ENCODE measurements around the gene DUSP1. TPM values are rescaled to one million over a fixed set of nuclear protein-coding genes. Genes with fewer than 3 reads are reported as not detected.

The DUSP1 gene
- total and polyA plus RNA-seq, 10 donors = 46.0 to 818 (median 239) TPM

DNA sequence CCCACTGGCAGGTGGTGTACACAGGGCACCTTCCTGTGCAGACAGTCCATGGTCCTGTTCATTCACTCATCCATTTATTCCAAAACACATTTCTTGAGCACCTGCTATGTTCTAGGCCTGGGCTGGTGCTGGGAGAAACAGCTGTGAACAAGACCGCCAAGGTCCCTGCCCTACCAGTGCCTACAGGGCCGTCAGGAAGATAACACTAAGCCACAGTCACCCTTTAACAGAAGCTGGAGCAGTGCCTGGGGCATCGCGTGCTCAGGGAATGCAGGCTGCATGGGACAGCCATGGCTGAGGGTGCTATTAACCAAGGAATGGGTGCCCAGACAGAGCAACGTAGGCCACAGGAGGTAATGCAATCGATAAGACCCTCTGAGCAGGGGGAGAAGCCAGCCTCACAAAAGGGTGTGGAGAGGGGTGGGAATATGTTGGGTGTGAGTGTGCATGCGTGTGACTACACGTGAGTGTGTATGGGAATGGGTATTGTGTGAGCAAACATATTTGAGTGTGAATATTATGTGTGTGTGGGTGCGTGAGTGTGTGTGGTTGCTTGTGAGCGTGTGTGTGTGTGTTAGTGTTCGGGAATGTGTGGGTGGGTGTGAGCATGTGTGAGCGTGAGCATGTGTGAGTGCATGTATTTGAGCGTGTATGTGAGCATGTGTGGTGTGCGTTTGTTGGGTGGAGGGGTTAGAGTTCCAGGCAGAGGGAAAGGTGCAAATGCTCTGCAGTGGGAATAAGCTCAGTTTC is 19.1 kb downstream of the DUSP1 start:
- Histone ChIP-seq H3K27ac (peak overlapping the region in 1 of 8 donors; percentile 46), H3K36me3 (no peaks in the 10 kb centered on the region), H3K9me3 (peaks cover 0 to 8% (median 0%) of the 10 kb centered on the region in 8 donors), H3K4me1 (peaks cover 0 to 33% (median 17%) of the 10 kb centered on the region in 6 donors), H3K4me3 (no peak overlapping the region), H3K27me3 (replicated peaks in 1 of 7) (no peaks in the 10 kb centered on the region)
- intact Hi-C loops (cut with DNase I; ENCODE audit: low total_unique reads) = no loop called here
- WGBS, 5 donors = 82 to 88% (median 85%) methylated on average over 14 of the region's 14 CpGs
- peak; percentile 29 for DNase-seq
- TF ChIP-seq POLR2A (IDR thresholded peaks at IDR 0.05) (no peak), POLR2AphosphoS5 (IDR thresholded peaks at IDR 0.05) (no peak)
- TF ChIP-seq, protein P1, sequence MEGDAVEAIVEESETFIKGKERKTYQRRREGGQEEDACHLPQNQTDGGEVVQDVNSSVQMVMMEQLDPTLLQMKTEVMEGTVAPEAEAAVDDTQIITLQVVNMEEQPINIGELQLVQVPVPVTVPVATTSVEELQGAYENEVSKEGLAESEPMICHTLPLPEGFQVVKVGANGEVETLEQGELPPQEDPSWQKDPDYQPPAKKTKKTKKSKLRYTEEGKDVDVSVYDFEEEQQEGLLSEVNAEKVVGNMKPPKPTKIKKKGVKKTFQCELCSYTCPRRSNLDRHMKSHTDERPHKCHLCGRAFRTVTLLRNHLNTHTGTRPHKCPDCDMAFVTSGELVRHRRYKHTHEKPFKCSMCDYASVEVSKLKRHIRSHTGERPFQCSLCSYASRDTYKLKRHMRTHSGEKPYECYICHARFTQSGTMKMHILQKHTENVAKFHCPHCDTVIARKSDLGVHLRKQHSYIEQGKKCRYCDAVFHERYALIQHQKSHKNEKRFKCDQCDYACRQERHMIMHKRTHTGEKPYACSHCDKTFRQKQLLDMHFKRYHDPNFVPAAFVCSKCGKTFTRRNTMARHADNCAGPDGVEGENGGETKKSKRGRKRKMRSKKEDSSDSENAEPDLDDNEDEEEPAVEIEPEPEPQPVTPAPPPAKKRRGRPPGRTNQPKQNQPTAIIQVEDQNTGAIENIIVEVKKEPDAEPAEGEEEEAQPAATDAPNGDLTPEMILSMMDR (IDR thresholded peaks at IDR 0.05 in 8 of 11, conservative IDR thresholded peaks at IDR 0.05 in 3 of 11) = no peak

- WGBS, 5 donors = 65 to 77% (median 73%) methylated on average over 19 of the region's 19 CpGs
- no peak overlapping the region for H3K4me3 ChIP-seq
- H3K27ac ChIP-seq = peak overlapping the region in 7 of 8 donors; percentile 36 to 70 (median 58)
Observed at GRCh38 chr5:172749881-172750633, 20.9 kb downstream of the DUSP1 start.

GRCh38 chr5:172749076-172749475 is 21.9 kb downstream of the DUSP1 start:
- peak; percentile 46 for DNase-seq
- TF ChIP-seq POLR2A (IDR thresholded peaks at IDR 0.05) = no peak
- TF ChIP-seq POLR2AphosphoS5 (IDR thresholded peaks at IDR 0.05) = no peak
- TF ChIP-seq, protein P1 (IDR thresholded peaks at IDR 0.05 in 8 of 11, conservative IDR thresholded peaks at IDR 0.05 in 3 of 11) = no peak
- H3K27ac ChIP-seq = peak overlapping the region in 7 of 8 donors; percentile 35 to 70 (median 58)
- intact Hi-C loops (cut with DNase I; ENCODE audit: low total_unique reads) = no loop called here
- H3K27me3 ChIP-seq (replicated peaks in 1 of 7) = no peaks in the 10 kb centered on the region
- H3K4me1 ChIP-seq = peaks cover 0 to 40% (median 23%) of the 10 kb centered on the region in 6 donors
- peaks cover 0 to 8% (median 0%) of the 10 kb centered on the region in 8 donors for H3K9me3 ChIP-seq
- H3K4me3 ChIP-seq = no peak overlapping the region
- WGBS, 5 donors = 90 to 98% (median 94%) methylated on average over 7 of the region's 7 CpGs
- H3K36me3 ChIP-seq = no peaks in the 10 kb centered on the region

More at GRCh38 chr5:172749881-172750633, 20.9 kb downstream of the DUSP1 start:
- H3K9me3 ChIP-seq = peaks cover 0 to 8% (median 0%) of the 10 kb centered on the region in 8 donors
- H3K27me3 ChIP-seq (replicated peaks in 1 of 7) = no peaks in the 10 kb centered on the region
- intact Hi-C loops (cut with DNase I; ENCODE audit: low total_unique reads) = no loop called here
- H3K36me3 ChIP-seq = no peaks in the 10 kb centered on the region
- peak; percentile 52 for DNase-seq
- H3K4me1 ChIP-seq = peaks cover 0 to 33% (median 17%) of the 10 kb centered on the region in 6 donors
- TF ChIP-seq POLR2A (IDR thresholded peaks at IDR 0.05) (no peak), POLR2AphosphoS5 (IDR thresholded peaks at IDR 0.05) (peak; percentile 42 to 51 (median 50))
- TF ChIP-seq, protein P1 (IDR thresholded peaks at IDR 0.05 in 8 of 11, conservative IDR thresholded peaks at IDR 0.05 in 3 of 11) = no peak

Measured in spleen (tissue), 11 donors.